Fibroblast of skin of left biceps (primary cell): ENCODE results near the gene RPL14.
"Not testable (repeated sequence)": the region's sequence is repeated elsewhere in the genome, so short reads cannot be mapped to it uniquely, and the experiment has no call there.

Experiments used
- DNase-seq, 2 experiments: peaks; one replicate each; pipeline ENCODE4 v3.0.0-alpha.2; 2013; ENCODE audit warnings: low read depth in 2 of 2

Gene RPL14

DNA sequence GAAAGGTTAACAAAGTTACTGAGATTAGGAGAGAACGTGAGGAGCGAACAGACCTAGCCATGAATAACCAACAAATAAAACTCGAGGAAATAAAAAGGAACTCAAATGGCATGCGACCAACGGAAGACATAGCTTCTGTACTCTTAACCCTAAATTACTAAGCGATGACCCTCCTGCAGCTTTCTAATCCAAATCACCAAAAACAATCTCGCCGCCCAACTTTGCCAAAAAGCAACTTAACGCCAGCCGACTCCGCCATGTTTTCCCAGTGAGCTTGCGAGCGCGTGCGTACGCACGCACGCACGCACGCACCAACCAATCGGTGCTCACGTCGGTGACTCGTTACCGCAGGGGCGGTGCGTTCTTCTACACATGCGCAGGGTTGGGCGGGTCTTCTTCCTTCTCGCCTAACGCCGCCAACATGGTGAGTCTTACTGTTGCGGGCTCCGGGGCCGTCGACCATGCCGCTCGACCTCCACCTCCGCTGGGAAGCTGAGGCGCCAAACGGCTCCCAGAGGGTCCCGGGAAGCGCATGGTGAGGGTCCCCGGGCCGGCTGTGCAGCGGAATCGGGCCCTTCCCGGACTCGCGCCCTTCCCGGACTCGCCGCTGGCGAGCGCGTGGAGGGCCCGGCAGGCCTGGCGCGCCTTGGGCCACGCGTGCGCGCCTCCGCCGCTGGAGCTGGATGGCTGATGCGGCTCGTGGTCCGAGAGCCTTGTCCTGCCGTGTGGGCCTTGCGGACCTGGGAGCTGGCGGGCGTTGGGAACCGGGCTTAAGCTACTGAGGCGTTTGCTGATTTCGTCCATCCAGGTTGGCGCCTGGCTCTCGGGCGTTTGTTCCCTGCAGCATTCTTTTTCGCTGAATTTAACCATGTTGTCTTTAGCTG, at the start of gene RPL14:
Gene RPL14 (plus strand): TSS at position 400 of the 884 bp plus-strand sequence. CDS start 133 bp downstream, at position 533.
- DNase-seq, result peak; percentile 85 to 86

GRCh38 chr3:40407611-40408010, 49.5 kb upstream of the RPL14 start:
- DNase-seq, result no peak

DNA sequence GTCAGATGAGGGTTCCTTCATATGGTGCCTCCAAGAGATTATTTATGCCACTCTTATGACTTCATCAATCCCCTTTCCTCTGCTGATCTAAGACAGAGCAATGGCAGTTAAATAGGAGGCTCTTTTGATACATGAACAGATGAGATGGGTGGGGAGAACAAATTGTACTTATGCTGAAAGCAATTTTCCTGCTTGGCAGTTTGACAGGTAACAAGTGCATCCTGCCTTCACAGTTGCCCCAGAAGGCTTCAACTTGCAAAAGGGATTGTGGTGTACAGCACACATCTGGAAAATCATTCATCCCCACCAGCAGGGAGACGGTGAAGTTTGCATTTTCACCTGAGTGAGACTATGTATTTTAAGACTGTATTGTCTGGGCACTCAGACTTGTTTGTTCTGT, 42.9 kb upstream of the RPL14 start:
- no peak for DNase-seq

GRCh38 chr3:40417845-40418543, 39.1 kb upstream of the RPL14 start:
- DNase-seq, result no peak

DNA sequence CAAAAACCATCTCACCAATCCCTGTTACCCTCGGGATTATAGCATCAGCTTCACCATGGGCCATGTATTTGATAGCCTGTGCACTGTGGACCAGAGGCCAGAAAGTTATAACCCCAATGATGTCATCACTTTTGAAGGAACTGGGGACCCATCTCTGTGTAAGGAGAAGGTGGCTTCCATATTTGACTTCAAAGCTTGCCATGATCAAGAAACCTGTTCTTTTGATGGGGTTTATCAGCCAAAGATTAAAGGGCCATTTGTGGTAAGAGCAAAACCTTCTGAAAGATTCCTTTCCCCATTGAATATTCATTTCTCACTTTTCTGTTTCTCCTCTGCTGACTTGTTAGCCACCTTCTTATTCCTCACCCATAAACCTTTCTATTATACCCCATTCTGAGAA, 34.3 kb upstream of the RPL14 start:
- DNase-seq, result no peak

DNA sequence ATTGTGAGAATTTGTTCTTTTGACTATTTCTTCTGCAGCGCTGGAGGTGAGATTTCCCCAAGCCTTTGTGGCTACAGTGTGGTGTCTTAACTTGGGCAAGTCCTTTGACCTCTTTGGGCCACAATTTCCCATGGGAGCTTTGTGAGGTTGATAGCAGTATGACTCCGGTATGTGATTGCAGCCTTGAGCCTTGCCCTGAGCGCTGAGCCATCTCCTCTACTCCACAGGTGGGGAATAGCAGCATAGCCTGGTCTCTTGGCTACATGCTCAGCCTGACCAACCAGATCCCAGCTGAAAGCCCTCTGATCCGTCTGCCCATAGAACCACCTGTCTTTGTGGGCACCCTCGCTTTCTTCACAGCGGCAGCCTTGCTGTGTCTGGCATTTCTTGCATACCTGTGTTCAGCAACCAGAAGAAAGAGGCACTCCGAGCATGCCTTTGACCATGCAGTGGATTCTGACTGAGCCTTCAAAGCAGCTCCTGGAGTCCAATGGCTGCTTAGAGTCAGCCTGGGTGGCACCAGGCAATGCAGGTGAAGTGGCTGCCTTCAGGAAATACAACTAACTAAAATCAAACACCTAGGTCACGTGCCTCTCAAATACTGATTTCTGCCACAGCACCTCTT, 30.0 kb upstream of the RPL14 start:
- DNase-seq, result no peak

DNA sequence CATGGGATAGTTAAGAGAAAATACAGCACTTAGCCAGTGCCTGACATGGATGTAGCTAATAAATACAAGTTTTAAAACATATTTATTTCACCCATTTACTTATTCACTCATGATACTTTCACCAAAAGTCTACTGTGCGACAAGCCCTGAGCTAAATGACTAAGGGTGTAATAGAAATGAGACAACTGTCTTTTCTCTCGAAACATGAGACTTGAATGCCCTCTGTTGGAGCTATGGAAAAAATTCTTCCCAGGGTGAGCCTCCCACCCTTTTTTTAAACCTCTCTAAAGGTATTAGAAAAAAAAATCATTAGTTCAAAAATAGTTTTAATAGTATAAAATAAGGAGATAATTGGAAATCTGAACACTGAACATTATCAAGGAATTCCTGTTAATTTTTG, 24.3 kb upstream of the RPL14 start:
- DNase-seq, result no peak

- DNase-seq, result no peak
Observed at GRCh38 chr3:40437889-40438288, 19.2 kb upstream of the RPL14 start.

DNA sequence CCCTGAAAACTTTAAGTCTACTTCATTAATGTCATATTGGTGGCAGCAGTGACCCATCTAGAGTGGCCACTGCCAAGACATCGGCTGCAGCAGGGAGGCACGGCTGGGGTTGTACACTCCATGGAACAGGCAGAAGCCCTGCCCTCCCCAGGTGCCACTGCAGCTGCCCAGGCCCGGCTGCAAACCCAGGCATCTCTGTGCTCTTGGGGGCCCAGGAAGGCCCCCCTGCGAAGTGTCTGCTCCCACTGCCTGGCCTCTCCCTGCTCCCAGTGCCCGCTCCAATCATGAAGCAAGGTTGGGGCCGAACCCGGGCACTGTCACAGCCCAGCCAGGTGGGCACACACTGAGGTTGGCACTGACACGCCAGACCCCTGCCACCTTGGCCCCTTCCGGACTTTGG, 12.1 kb upstream of the RPL14 start:
- DNase-seq, result no peak

DNA sequence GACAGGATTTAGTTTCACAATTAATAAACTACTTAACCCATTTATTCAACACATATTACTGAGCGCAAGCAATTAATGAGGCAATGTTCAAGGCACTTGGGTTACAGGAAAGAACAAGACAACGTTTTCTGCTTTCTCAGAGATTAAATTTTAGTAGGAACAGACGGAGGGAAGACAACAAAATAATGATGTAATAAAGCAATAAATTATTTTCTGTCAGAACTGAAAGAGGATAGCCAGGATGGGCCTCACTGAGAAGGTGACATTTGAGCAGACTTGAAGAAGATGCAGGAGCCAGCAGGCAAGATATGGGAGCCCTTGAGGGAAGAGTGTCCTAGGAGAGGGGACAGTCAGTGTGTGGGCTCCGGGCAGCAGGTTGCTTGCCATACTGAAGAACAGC, 11.3 kb upstream of the RPL14 start:
- no peak for DNase-seq

- DNase-seq, result no peak
Observed at GRCh38 chr3:40450438-40450837, 6.7 kb upstream of the RPL14 start.

DNA sequence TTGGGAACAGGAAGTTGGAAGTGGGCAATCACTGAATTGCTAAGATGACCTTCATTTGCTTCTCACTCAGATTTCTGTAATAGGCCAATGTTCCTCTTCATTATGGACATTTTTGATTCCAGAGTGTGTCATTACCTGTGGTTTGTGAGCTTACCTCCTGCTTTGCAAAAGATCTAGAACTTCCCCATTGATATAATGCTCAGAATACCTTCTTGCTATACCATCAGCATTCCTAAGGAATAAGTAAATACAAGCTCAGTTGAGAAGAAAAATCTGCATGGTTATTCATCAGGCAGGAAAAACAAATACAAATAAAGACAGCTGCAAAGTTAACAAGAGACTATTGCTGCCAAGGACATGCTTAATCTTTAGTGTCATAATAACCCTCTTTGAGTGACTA, 5.6 kb upstream of the RPL14 start:
- no peak for DNase-seq

GRCh38 chr3:40452057-40452456, 5.1 kb upstream of the RPL14 start:
- DNase-seq, result no peak

DNA sequence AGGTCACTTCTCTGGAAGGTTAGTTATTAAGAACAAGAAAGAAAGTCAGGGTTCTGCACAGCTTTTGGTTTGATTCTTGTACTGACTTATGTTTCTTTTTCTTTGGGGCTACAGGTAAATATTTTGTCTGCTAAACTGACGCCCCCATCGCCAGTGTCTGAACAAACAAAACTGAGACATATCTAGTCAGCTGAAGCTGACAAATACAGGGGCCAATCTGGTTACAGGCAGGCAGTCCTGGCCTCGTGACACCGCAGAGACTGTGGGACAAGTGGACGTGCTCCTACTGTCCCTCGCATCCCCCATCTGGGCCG, 4.6 kb upstream of the RPL14 start:
- DNase-seq, result no peak

DNA sequence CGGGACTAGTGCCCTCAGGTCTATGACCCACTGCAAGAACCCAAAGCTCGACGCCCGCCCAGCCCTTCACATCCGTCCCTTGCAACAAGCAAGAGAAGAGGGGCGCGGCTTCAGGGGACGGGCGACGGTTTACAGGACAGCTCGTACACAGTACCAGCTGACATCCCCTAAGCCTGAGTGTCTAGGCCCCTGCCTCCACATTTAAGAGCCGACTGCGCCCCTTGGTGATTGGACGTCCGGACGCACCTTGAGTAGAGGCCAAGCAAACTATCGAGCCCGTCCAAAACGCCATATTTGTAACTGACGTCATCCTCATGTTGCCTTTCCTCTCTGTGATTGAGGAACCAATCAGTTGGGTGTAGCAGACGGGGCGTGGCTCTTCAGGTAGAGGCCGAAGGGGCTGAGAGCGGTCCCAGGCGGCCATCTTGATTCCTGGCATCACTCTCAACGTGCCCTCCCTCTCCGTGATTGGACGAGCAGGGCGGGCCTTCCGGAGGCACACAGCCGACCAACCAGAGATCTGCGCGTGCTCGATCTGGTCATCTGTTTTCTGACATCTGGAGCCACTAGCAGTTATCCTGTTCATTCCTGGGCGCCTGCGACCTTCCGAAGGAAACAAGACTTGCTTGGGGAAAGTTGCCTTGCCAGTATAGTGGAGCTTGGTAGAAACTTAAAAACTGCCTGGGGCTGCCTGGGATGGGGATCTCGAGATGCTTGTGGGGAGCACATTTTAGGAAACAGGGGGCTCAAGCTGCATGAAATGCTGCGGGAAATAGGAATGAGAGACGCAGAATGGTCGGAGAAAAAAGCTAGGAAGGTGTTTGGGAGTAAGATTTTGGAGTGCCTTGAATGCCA, 4.0 kb upstream of the RPL14 start:
- DNase-seq, result peak; percentile 92 to 93

DNA sequence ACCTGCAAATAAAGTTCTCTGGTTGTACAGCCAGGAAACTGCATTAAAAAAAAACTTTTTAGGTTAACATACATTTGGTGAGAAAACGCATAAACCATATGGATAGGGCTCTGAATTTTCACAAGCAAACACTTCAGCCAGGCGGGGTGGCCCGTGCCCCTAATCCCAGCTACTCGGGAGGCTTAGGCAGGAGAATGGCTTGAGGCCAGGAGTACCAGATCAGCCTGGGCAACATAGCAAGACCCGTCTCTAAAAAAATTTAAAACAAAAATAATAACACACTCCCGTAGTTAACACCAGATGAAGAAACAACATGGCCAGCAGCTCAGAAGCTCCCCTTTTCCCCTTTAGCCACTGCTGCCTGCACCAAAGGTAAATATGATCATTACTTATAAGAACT, 3.2 kb upstream of the RPL14 start:
- no peak for DNase-seq

- DNase-seq, result no peak
Observed at GRCh38 chr3:40455328-40455727, 1.8 kb upstream of the RPL14 start.

GRCh38 chr3:40456279-40456939, 730 bp upstream of the RPL14 start:
- no peak for DNase-seq

DNA sequence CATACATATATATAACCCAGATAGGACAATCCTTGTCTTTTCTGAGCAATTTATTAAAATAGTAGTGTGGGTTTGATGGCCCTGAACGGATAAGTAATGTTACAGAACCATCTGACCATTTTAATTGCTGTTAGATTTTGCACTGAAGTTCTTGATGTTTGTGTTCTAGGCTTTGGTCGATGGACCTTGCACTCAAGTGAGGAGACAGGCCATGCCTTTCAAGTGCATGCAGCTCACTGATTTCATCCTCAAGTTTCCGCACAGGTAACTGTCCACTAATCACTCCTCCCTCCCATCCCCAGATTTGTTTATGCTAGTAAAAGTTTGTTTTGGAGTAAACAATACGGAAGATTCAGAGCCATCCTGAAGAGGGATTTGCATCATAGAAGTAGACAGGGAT, 1.3 kb downstream of the RPL14 start:
- no peak for DNase-seq

DNA sequence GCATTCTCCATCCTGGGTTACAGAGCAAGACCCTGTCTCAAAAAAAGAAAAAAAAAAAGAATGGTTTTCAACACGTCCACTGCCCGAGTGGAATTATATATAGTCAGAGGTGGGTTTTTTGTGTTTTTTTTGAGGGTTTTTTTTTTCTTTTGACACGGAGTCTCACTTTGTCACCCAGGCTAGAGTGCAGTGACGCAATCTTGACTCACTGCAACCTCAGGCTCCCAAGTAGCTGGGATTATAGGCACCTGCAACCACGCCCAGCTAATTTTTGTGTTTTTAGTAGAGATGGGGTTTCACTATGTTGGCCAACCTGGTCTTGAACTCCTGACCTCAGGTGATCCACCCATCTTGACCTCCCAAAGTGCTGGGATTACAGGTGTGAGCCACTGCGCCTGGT, 3.3 kb downstream of the RPL14 start:
- not testable (repeated sequence) for DNase-seq

DNA sequence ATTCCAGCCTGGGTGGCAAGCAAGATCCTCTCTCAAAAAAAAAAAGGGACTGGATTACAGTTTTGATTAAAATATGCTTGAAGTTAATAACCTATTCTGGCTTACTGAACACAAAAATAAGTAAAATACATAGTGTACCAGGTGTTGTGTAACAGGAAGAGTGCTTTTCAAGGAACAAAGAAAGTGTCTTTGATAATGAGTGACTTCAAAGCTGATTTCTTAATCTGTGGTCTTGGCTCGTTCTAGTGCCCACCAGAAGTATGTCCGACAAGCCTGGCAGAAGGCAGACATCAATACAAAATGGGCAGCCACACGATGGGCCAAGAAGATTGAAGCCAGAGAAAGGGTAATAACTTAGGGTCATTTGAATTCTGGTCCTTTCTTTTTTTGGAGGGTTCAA, 4.0 kb downstream of the RPL14 start:
- DNase-seq, result no peak
